IPS-20b (cell line): Measurements from ENCODE around the gene PLCB4.

Source experiments
- H3K27ac ChIP-seq: one replicate; pipeline ENCODE4 v1.5.1; 2013; ENCODE audit warnings: low read length
- H3K27me3 ChIP-seq: 2 replicates; pipeline ENCODE4 v1.6.1; 2013; ENCODE audit warnings: mild to moderate bottlenecking, low read length, inconsistent platforms; ENCODE audit not compliant: insufficient read depth
- H3K36me3 ChIP-seq: 2 replicates; pipeline ENCODE4 v1.6.1; 2013; ENCODE audit warnings: low read depth, mild to moderate bottlenecking, inconsistent platforms, low read length, moderate library complexity; ENCODE audit not compliant: insufficient read depth
- H3K4me1 ChIP-seq: 2 replicates; pipeline ENCODE4 v1.6.1; 2013; ENCODE audit warnings: mild to moderate bottlenecking, control low read depth, inconsistent platforms, low read length, moderate library complexity; ENCODE audit not compliant: insufficient read depth
- H3K4me3 ChIP-seq: 2 replicates; pipeline ENCODE4 v1.5.1; 2013; ENCODE audit warnings: mild to moderate bottlenecking, low read length, inconsistent platforms
- H3K9ac ChIP-seq: 2 replicates; pipeline ENCODE4 v1.6.1; 2013; ENCODE audit warnings: low read depth, mild to moderate bottlenecking, inconsistent platforms, low read length, moderate library complexity
- H3K9me3 ChIP-seq: 2 replicates; pipeline ENCODE4 v1.6.1; 2013; ENCODE audit warnings: mild to moderate bottlenecking, low read depth, low read length, inconsistent platforms; ENCODE audit not compliant: insufficient read depth

PLCB4 gene

GRCh38 chr20:9444921-9445320 lies 376.0 kb downstream of the PLCB4 start:
- H3K9me3 ChIP-seq: no peaks in the 10 kb centered on the region
- no peak overlapping the region for H3K4me3 ChIP-seq
- no peak overlapping the region for H3K27ac ChIP-seq
- no peaks in the 10 kb centered on the region for H3K4me1 ChIP-seq
- H3K9ac ChIP-seq: no peak overlapping the region
- H3K36me3 ChIP-seq: peaks cover 3% of the 10 kb centered on the region; the same call in 1 of the 2 replicates
- no peaks in the 10 kb centered on the region for H3K27me3 ChIP-seq

- Histone ChIP-seq H3K9ac (no peak overlapping the region), H3K27me3 (no peaks in the 10 kb centered on the region), H3K9me3 (no peaks in the 10 kb centered on the region), H3K27ac (no peak overlapping the region), H3K4me1 (no peaks in the 10 kb centered on the region), H3K36me3 (peaks cover 2% of the 10 kb centered on the region; the same call in 1 of the 2 replicates), H3K4me3 (no peak overlapping the region)
Observed at GRCh38 chr20:9447182-9447581, 378.3 kb downstream of the PLCB4 start.

- no peaks in the 10 kb centered on the region for H3K9me3 ChIP-seq
- no peaks in the 10 kb centered on the region for H3K36me3 ChIP-seq
- H3K9ac ChIP-seq: no peak overlapping the region
- no peak overlapping the region for H3K27ac ChIP-seq
- H3K4me3 ChIP-seq: no peak overlapping the region
- no peaks in the 10 kb centered on the region for H3K4me1 ChIP-seq
- H3K27me3 ChIP-seq: no peaks in the 10 kb centered on the region
Observed at GRCh38 chr20:9453201-9453600, 384.3 kb downstream of the PLCB4 start.

- Histone ChIP-seq H3K9me3 (no peaks in the 10 kb centered on the region), H3K4me1 (no peaks in the 10 kb centered on the region), H3K27me3 (no peaks in the 10 kb centered on the region), H3K36me3 (no peaks in the 10 kb centered on the region), H3K4me3 (no peak overlapping the region), H3K9ac (no peak overlapping the region), H3K27ac (no peak overlapping the region)
Observed at GRCh38 chr20:9454791-9455190, 385.9 kb downstream of the PLCB4 start.

- Histone ChIP-seq H3K4me1 (no peaks in the 10 kb centered on the region), H3K27me3 (no peaks in the 10 kb centered on the region), H3K27ac (no peak overlapping the region), H3K9me3 (no peaks in the 10 kb centered on the region; the same call in 1 of the 2 replicates), H3K36me3 (peaks cover 8% of the 10 kb centered on the region), H3K9ac (no peak overlapping the region), H3K4me3 (no peak overlapping the region)
Observed at GRCh38 chr20:9457136-9457535, 388.2 kb downstream of the PLCB4 start.

DNA sequence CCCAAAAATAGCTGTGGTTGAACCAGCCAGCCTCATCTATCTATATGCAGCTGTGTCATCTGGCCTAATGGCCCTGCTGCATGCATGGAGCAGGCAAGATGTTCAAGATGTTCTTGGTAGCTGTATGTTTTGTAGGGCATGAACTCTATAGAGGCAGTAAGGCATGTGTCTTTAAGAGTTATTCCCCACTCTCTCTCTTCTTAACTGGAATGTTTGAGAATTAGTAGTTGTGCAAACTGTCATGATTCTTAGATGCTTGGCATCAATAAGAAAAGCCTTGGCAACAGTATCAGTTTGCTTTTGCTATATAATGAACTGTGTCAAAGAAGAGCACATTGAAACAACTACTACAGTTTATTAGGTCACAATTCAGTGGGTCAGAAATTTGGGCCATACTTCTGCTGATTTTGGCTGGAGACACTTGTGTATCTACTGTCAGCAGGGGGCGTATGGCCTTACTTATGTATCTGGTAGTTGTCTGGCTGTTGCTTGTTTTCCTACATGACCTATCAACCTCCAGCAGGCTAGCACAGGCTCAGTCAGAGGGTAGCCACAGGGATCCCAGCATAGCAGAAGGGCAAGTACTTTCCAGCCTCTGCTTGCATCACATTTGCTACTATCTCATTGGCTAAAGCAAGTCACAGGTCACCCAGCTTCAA lies 389.4 kb downstream of the PLCB4 start:
- H3K9ac ChIP-seq: no peak overlapping the region
- no peaks in the 10 kb centered on the region for H3K27me3 ChIP-seq
- H3K4me1 ChIP-seq: no peaks in the 10 kb centered on the region
- H3K4me3 ChIP-seq: no peak overlapping the region
- H3K27ac ChIP-seq: no peak overlapping the region
- H3K36me3 ChIP-seq: peaks cover 8% of the 10 kb centered on the region
- H3K9me3 ChIP-seq: no peaks in the 10 kb centered on the region; the same call in 1 of the 2 replicates

DNA sequence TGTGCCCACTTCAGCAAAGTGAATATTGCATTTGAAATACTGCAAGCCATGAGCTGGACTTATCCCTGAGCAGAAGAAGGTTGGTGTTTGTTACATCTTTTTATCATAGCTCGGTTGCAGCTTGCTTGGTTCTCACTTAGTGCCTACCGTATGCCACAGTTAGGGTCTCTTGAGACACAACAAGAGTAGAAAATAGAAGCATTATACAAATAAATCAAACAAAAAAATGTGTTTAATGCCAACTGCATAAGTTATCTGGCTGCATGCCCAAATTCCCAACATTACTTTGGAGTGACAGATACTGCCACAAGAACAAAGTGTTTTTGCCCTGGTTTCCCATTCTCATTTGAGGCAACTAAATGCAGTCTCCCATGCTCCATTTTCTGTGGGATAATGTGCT lies 391.6 kb downstream of the PLCB4 start:
- H3K27me3 ChIP-seq: no peaks in the 10 kb centered on the region
- H3K9ac ChIP-seq: no peak overlapping the region
- no peaks in the 10 kb centered on the region; the same call in 1 of the 2 replicates for H3K9me3 ChIP-seq
- peaks cover 8% of the 10 kb centered on the region for H3K36me3 ChIP-seq
- no peak overlapping the region for H3K4me3 ChIP-seq
- H3K27ac ChIP-seq: no peak overlapping the region
- no peaks in the 10 kb centered on the region for H3K4me1 ChIP-seq

DNA sequence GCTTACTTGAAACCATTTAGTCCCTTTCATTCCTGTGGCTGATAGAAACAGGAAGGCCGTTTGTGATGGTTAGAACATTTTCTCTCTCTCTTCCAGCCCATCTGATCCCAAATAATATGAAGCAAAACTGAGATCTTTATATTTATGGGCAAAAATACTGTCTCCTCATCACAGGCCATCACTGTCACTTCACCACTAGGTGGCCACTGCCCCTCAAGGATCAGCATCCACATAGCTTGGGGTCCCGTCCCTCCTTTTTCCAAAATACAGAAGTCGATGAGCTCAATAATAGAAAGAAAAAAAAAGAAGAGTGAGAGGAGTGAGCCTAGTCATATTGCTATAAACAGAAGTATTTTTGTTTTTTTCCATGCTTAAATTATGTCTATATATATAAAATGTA lies 399.1 kb downstream of the PLCB4 start:
- H3K9ac ChIP-seq: no peak overlapping the region
- no peaks in the 10 kb centered on the region for H3K36me3 ChIP-seq
- H3K9me3 ChIP-seq: no peaks in the 10 kb centered on the region
- H3K27ac ChIP-seq: no peak overlapping the region
- no peaks in the 10 kb centered on the region for H3K27me3 ChIP-seq
- H3K4me1 ChIP-seq: no peaks in the 10 kb centered on the region
- no peak overlapping the region for H3K4me3 ChIP-seq

GRCh38 chr20:9474835-9475415 lies 406.0 kb downstream of the PLCB4 start:
- Histone ChIP-seq H3K4me1 (no peaks in the 10 kb centered on the region), H3K27me3 (no peaks in the 10 kb centered on the region), H3K9me3 (no peaks in the 10 kb centered on the region), H3K36me3 (no peaks in the 10 kb centered on the region), H3K27ac (no peak overlapping the region), H3K9ac (no peak overlapping the region), H3K4me3 (no peak overlapping the region)

GRCh38 chr20:9475456-9475855 lies 406.6 kb downstream of the PLCB4 start:
- Histone ChIP-seq H3K36me3 (no peaks in the 10 kb centered on the region), H3K9ac (no peak overlapping the region), H3K27ac (no peak overlapping the region), H3K9me3 (no peaks in the 10 kb centered on the region), H3K27me3 (no peaks in the 10 kb centered on the region), H3K4me1 (no peaks in the 10 kb centered on the region), H3K4me3 (no peak overlapping the region)

DNA sequence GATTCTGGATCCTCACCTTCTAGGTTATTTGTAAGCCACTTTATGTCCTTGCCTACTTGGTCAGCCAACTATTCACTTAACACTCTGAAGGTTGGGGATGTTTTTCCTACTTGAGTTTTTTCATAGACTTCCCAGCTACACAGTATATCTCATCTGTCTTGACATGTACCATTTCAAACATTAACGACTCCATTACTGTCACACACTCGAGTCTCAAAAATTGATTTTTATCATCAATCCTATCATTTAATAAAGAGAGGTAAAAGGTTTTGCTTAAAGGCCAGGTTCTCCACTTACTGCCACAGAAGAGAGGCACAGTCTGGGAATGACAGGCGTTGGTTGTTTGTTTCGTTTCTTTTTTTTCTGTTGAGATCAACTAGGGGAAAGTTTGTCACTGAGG lies 407.3 kb downstream of the PLCB4 start:
- Histone ChIP-seq H3K9me3 (no peaks in the 10 kb centered on the region), H3K4me3 (no peak overlapping the region), H3K4me1 (no peaks in the 10 kb centered on the region), H3K27ac (no peak overlapping the region), H3K36me3 (no peaks in the 10 kb centered on the region), H3K27me3 (no peaks in the 10 kb centered on the region), H3K9ac (no peak overlapping the region)

DNA sequence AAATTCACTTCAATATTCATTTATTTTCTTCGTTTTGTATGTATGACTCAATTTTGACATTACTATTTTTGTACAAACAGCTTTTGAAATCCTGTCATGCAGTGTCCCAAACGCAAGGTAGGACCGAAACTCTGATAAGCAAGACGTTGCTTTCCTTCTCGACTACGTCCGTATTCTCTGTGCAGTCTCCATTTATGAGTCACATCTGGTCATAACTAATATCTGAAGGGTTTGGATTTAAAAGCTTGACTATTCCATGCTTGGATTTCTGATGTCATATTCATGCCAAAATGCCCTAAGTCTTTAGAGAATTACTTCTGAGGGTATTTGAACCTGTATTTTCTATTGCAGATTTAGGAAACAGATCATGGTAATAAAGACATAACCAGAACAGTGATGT lies 407.8 kb downstream of the PLCB4 start:
- no peak overlapping the region for H3K4me3 ChIP-seq
- no peaks in the 10 kb centered on the region for H3K4me1 ChIP-seq
- H3K9me3 ChIP-seq: no peaks in the 10 kb centered on the region
- no peak overlapping the region for H3K9ac ChIP-seq
- no peaks in the 10 kb centered on the region for H3K27me3 ChIP-seq
- H3K36me3 ChIP-seq: no peaks in the 10 kb centered on the region
- no peak overlapping the region for H3K27ac ChIP-seq
